K562 (cell line): ENCODE results near the gene ZNF622. TPM values are rescaled to one million over a fixed set of nuclear protein-coding genes. Genes with fewer than 3 reads are reported as not detected.
A peak's percentile ranks its signal among the peaks of the same experiment; 100 is the strongest.

Source experiments
- ASH1L ChIP-seq: fragments of 450-650 bp; IDR thresholded peaks from 2 replicates; pipeline ENCODE4 v1.6.1; 2018; ENCODE audit warnings: borderline replicate concordance, mild to moderate bottlenecking, low read depth; ENCODE audit not compliant: partially characterized antibody
- CHCHD3 ChIP-seq: fragments of 250-450 bp; sonication (Bioruptor Pico); IDR thresholded peaks from 2 replicates; pipeline ENCODE4 v2.1.2; 2022; ENCODE audit warnings: mild to moderate bottlenecking
- E2F3 ChIP-seq: fragments of 250-450 bp; sonication (Bioruptor Pico); IDR thresholded peaks from 2 replicates; pipeline ENCODE4 v1.4.0; 2020; ENCODE audit warnings: mild to moderate bottlenecking
- EP400 ChIP-seq: fragments of 450-650 bp; IDR thresholded peaks from 2 replicates; pipeline ENCODE4 v1.6.1; 2017; ENCODE audit warnings: antibody characterized with exemption, mild to moderate bottlenecking, moderate library complexity
- FOXA3 ChIP-seq, 2 experiments: fragments of 450-650 bp in 1 of 2; sonication (generic) in 1 of 2; formaldehyde crosslinking; IDR thresholded peaks in 1 of 2; conservative IDR thresholded peaks in 1 of 2; 2 replicates each; pipeline versions ENCODE4 v1.4.0 to v1.8.0; 2020 to 2022; ENCODE audit warnings: mild to moderate bottlenecking in 2 of 2, missing genetic modification reagents in 1 of 2
- KLF16 ChIP-seq: IDR thresholded peaks from 2 replicates; pipeline ENCODE4 v1.6.1; 2016; ENCODE audit warnings: antibody characterized with exemption
- SIN3A ChIP-seq, 2 experiments: fragments of 150-350 bp in 1 of 2; IDR thresholded peaks; 2 replicates each; pipeline ENCODE4 v1.6.1; 2011 to 2016; ENCODE audit warnings: borderline replicate concordance in 2 of 2, low read depth in 2 of 2, low read length in 2 of 2, mild to moderate bottlenecking in 2 of 2, moderate library complexity in 2 of 2; ENCODE audit not compliant: control insufficient read depth in 1 of 2
- SMARCE1 ChIP-seq: fragments of 450-650 bp; IDR thresholded peaks from 2 replicates; pipeline ENCODE4 v1.7.1; 2016; ENCODE audit warnings: mild to moderate bottlenecking
- ZNF174 ChIP-seq: fragments of 250-450 bp; sonication (Bioruptor Pico); IDR thresholded peaks from 2 replicates; pipeline ENCODE4 v1.4.0; 2020; ENCODE audit warnings: mild to moderate bottlenecking
- polyA plus RNA-seq, 8 experiments: library from polyadenylated mRNA; depleted of rRNA in 4 of 8; stranded (reverse) in 5 of 8; unstranded in 3 of 8; fragments of >200 nt; fragmentation: Nextera tagmentation in 2 of 8; fragmentation: Illumina TruSeq in 1 of 8; extraction: Ambion mirVana in 2 of 8; extraction: Trizol in 1 of 8; gene quantifications; 2 replicates each; pipeline versions ENCODE4 v1.2.1 to v1.2.3, GENCODE V29; 2011 to 2014; ENCODE audit warnings: inconsistent platforms in 1 of 8, missing spikeins in 1 of 8
- total RNA-seq, 7 experiments: library from RNA; depleted of rRNA in 6 of 7; stranded (reverse); fragments of >200 nt in 6 of 7; fragmentation: Illumina TruSeq in 2 of 7; extraction: Trizol in 2 of 7; gene quantifications; 2 replicates each; pipeline versions ENCODE4 v1.2.1 to v1.2.3, GENCODE V29; 2011 to 2021; ENCODE audit warnings: low replicate concordance in 1 of 7
- TF ChIP-seq, protein P1 (sequence below), 2 experiments: fragments of 450-650 bp; formaldehyde crosslinking in 1 of 2; IDR thresholded peaks; 2 replicates each; pipeline versions ENCODE4 v1.4.0 to v1.6.1; 2014 to 2020; ENCODE audit warnings: mild to moderate bottlenecking in 2 of 2, borderline replicate concordance in 1 of 2, low read depth in 1 of 2
- TF ChIP-seq, protein P2 (sequence below): fragments of 450-650 bp; IDR thresholded peaks from 2 replicates; pipeline ENCODE4 v1.6.1; 2016
- TF ChIP-seq, protein P3 (sequence below): fragments of 450-650 bp; formaldehyde crosslinking; conservative IDR thresholded peaks from 2 replicates; pipeline ENCODE4 v1.4.0; 2022; ENCODE audit warnings: mild to moderate bottlenecking, missing genetic modification characterization
- TF ChIP-seq, protein P4 (sequence below), 2 experiments: fragments of 200-800 bp in 1 of 2; sonication (Bioruptor generic) in 1 of 2; sonication (generic) in 1 of 2; formaldehyde crosslinking in 1 of 2; IDR thresholded peaks in 1 of 2; conservative IDR thresholded peaks in 1 of 2; 2 replicates each; pipeline versions ENCODE4 v1.5.0 to v1.6.1; 2016 to 2020; ENCODE audit warnings: missing compliant biosample characterization in 1 of 2, missing genetic modification characterization in 1 of 2, missing genetic modification reagents in 1 of 2

ZNF622 gene
- total and polyA plus RNA-seq, 9 of the 15 experiments (the other 6 are each of a cell fraction or from before 2014, with no cell fraction given): 9.6 to 51.5 (median 32.3) TPM

DNA sequence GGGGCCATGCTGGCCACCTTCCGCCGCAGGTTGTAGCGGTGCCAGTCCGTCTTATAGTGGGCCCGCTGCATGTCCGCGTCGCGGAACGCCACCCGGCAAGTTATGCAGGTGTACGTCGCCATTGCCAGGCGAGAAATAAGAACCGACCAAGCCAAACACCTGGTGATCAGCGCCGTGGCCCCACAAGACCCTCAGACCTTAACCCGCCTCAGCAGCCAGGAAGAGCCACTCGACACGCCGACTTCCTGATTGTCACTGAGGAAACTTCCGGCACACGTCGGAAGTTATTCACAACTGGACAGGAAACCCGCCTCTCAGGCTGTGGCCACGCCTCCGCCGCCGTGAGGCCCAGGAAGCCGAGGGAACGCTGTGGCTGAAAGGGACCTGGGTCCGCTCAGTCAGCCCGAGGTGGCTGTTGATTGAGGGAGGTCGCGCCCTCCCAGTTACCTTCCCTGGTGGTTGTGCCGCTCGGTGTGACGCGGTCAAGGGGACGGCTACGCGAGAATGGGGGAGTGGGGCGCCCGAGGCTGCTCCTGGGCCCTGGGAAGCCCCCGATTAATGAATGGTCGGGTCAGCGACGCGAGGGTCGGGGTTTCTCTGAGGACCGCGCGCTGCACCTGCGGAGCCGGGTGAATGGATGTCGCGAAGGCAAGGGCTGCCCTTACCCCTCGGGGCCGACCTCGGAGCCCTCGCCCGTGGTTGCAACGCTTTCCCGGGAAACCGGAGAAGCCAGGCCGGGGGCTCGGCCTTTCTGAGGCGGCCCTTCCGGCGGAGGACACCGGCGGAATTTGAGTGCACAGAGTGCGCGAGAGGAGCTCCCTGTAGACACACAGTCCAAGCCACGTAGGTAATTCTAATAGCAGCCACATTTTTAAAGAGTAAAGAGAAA is at the start of gene ZNF622 (continued):
- TF ChIP-seq, protein P1, sequence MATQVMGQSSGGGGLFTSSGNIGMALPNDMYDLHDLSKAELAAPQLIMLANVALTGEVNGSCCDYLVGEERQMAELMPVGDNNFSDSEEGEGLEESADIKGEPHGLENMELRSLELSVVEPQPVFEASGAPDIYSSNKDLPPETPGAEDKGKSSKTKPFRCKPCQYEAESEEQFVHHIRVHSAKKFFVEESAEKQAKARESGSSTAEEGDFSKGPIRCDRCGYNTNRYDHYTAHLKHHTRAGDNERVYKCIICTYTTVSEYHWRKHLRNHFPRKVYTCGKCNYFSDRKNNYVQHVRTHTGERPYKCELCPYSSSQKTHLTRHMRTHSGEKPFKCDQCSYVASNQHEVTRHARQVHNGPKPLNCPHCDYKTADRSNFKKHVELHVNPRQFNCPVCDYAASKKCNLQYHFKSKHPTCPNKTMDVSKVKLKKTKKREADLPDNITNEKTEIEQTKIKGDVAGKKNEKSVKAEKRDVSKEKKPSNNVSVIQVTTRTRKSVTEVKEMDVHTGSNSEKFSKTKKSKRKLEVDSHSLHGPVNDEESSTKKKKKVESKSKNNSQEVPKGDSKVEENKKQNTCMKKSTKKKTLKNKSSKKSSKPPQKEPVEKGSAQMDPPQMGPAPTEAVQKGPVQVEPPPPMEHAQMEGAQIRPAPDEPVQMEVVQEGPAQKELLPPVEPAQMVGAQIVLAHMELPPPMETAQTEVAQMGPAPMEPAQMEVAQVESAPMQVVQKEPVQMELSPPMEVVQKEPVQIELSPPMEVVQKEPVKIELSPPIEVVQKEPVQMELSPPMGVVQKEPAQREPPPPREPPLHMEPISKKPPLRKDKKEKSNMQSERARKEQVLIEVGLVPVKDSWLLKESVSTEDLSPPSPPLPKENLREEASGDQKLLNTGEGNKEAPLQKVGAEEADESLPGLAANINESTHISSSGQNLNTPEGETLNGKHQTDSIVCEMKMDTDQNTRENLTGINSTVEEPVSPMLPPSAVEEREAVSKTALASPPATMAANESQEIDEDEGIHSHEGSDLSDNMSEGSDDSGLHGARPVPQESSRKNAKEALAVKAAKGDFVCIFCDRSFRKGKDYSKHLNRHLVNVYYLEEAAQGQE (IDR thresholded peaks at IDR 0.05; ENCODE audit: borderline replicate concordance): no peak
- TF ChIP-seq, protein P1 (CRISPR knock-in tag; IDR thresholded peaks at IDR 0.05; ENCODE audit: low read depth): 0 out of 2 replicates have a peak, but pooled peaks have one; percentile 46
- TF ChIP-seq ASH1L: peak; percentile 66
- TF ChIP-seq FOXA3 (CRISPR knock-in tag; conservative IDR thresholded peaks at IDR 0.05 in 1 of 2, IDR thresholded peaks at IDR 0.05 in 1 of 2): peak in 1 of 2 experiments; percentile 81; a peak in 2 of 4 replicates
- TF ChIP-seq SMARCE1: 0 out of 2 replicates have a peak, but pooled peaks have one; percentile 32
- no peak for TF ChIP-seq E2F3
- peak; percentile 91 for TF ChIP-seq EP400
- TF ChIP-seq, protein P2, sequence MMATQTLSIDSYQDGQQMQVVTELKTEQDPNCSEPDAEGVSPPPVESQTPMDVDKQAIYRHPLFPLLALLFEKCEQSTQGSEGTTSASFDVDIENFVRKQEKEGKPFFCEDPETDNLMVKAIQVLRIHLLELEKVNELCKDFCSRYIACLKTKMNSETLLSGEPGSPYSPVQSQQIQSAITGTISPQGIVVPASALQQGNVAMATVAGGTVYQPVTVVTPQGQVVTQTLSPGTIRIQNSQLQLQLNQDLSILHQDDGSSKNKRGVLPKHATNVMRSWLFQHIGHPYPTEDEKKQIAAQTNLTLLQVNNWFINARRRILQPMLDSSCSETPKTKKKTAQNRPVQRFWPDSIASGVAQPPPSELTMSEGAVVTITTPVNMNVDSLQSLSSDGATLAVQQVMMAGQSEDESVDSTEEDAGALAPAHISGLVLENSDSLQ: peak; percentile 96
- TF ChIP-seq, protein P3, sequence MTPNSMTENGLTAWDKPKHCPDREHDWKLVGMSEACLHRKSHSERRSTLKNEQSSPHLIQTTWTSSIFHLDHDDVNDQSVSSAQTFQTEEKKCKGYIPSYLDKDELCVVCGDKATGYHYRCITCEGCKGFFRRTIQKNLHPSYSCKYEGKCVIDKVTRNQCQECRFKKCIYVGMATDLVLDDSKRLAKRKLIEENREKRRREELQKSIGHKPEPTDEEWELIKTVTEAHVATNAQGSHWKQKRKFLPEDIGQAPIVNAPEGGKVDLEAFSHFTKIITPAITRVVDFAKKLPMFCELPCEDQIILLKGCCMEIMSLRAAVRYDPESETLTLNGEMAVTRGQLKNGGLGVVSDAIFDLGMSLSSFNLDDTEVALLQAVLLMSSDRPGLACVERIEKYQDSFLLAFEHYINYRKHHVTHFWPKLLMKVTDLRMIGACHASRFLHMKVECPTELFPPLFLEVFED: no peak
- no peak for TF ChIP-seq ZNF174
- TF ChIP-seq CHCHD3 (CRISPR knock-in tag): no peak
- no peak for TF ChIP-seq KLF16
- TF ChIP-seq, protein P4, sequence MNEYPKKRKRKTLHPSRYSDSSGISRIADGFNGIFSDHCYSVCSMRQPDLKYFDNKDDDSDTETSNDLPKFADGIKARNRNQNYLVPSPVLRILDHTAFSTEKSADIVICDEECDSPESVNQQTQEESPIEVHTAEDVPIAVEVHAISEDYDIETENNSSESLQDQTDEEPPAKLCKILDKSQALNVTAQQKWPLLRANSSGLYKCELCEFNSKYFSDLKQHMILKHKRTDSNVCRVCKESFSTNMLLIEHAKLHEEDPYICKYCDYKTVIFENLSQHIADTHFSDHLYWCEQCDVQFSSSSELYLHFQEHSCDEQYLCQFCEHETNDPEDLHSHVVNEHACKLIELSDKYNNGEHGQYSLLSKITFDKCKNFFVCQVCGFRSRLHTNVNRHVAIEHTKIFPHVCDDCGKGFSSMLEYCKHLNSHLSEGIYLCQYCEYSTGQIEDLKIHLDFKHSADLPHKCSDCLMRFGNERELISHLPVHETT (CRISPR knock-in tag; conservative IDR thresholded peaks at IDR 0.05 in 1 of 2, IDR thresholded peaks at IDR 0.05 in 1 of 2): peak in 1 of 2 experiments; percentile 67; a peak in 1 of 4 replicates
- TF ChIP-seq SIN3A (IDR thresholded peaks at IDR 0.05; ENCODE audit: borderline replicate concordance in 2 of 2, control insufficient read depth in 1 of 2, low read depth in 2 of 2, low read length in 2 of 2): peak; percentile 28 to 94; a peak in 3 of 4 replicates
